ENCODE data around the gene COLEC11. TPM values are rescaled to one million over a fixed set of nuclear protein-coding genes. Genes with fewer than 3 reads are reported as not detected.

The COLEC11 gene
- total and polyA plus RNA-seq, 2 of the 13 experiments (the other 11 are each of a cell fraction or from before 2014, with no cell fraction given), result 1.5 to 3.0 TPM

DNA sequence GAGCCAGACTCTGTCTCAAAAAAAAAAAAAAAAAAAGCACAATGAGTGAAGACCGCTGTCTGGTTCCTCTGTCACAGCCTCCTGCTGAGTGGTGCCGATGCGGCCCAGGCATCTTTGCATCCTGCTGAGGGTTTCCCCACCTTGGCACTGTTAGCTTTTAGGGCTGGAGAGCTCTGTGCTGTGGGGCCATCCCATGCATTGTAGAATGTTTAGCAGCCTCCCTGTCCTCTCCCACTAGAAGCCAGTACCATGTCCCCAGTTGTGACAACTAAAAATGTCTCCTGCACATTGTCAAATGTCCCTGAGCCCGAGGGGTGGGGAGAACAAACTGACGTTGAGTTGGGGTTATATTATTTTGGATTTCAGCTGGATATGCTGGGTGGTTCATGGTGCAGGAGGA, 7.9 kb upstream of the COLEC11 start (continued):
- TF ChIP-seq ZIK1 (CRISPR knock-in tag; IDR thresholded peaks at IDR 0.05; ENCODE audit: borderline replicate concordance, low read depth) (no peak), HIVEP1 (CRISPR knock-in tag; IDR thresholded peaks at IDR 0.05) (no peak), HNF4A (CRISPR knock-in tag; IDR thresholded peaks at IDR 0.05) (no peak), ZNF883 (CRISPR knock-in tag; IDR thresholded peaks at IDR 0.05; ENCODE audit: not compliant biosample characterization) (no peak), ZNF552 (CRISPR knock-in tag; IDR thresholded peaks at IDR 0.05; ENCODE audit: borderline replicate concordance) (no peak), AGO1 (IDR thresholded peaks at IDR 0.05; ENCODE audit: low read depth, low read length, poor library complexity, severe bottlenecking) (no peak)
- TF ChIP-seq, protein P1, sequence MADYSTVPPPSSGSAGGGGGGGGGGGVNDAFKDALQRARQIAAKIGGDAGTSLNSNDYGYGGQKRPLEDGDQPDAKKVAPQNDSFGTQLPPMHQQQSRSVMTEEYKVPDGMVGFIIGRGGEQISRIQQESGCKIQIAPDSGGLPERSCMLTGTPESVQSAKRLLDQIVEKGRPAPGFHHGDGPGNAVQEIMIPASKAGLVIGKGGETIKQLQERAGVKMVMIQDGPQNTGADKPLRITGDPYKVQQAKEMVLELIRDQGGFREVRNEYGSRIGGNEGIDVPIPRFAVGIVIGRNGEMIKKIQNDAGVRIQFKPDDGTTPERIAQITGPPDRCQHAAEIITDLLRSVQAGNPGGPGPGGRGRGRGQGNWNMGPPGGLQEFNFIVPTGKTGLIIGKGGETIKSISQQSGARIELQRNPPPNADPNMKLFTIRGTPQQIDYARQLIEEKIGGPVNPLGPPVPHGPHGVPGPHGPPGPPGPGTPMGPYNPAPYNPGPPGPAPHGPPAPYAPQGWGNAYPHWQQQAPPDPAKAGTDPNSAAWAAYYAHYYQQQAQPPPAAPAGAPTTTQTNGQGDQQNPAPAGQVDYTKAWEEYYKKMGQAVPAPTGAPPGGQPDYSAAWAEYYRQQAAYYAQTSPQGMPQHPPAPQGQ (CRISPR knock-in tag; IDR thresholded peaks at IDR 0.05; ENCODE audit: borderline replicate concordance), result no peak
- TF ChIP-seq, protein P2, sequence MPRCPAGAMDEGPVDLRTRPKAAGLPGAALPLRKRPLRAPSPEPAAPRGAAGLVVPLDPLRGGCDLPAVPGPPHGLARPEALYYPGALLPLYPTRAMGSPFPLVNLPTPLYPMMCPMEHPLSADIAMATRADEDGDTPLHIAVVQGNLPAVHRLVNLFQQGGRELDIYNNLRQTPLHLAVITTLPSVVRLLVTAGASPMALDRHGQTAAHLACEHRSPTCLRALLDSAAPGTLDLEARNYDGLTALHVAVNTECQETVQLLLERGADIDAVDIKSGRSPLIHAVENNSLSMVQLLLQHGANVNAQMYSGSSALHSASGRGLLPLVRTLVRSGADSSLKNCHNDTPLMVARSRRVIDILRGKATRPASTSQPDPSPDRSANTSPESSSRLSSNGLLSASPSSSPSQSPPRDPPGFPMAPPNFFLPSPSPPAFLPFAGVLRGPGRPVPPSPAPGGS (CRISPR knock-in tag; IDR thresholded peaks at IDR 0.05), result no peak

DNA sequence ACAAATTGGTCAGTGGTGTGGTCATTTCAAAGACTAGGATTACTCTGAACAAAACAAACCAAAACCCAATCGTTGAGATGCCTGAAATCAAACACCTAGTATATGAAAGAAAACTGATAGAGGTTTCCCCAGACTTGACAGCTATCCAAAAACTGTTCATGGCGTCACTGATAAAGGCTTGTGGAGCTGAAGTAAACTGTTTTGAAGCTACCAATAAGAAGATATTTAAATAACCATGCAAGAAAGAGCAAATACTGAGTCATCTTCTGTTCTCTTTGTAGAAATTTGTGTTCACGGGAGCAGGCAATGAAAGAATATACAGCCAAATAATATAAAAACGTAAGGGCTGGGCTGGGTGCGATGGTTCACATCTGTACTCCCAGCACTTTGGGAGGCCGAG, 7.5 kb upstream of the COLEC11 start:
- Histone ChIP-seq H3K9ac (ENCODE audit: insufficient read depth, low read depth, low read length) (no peak overlapping the region), H3K79me2 (ENCODE audit: insufficient read depth, low read length) (peaks cover 6% of the 10 kb centered on the region), H3K4me3 (replicated peaks in 1 of 3; ENCODE audit: insufficient read depth in 1 of 3, low read depth in 2 of 3, low read length in 3 of 3) (no peak overlapping the region), H3K9me3 (ENCODE audit: low read length) (no peaks in the 10 kb centered on the region), H3K27me3 (ENCODE audit: control insufficient read depth in 1 of 2, insufficient read depth in 2 of 2, low read length in 2 of 2) (no peaks in the 10 kb centered on the region), H3K36me3 (replicated peaks in 1 of 2; ENCODE audit: control insufficient read depth in 1 of 2, insufficient read depth in 2 of 2, low read length in 2 of 2) (peaks cover 0 to 4% of the 10 kb centered on the region in 2 experiments; a peak in 2 of 5 replicates), H4K20me1 (ENCODE audit: insufficient read depth, low read length) (no peaks in the 10 kb centered on the region), H3K27ac (ENCODE audit: extremely low read length, insufficient read depth, low read length) (peak overlapping the region; percentile 28), H3K4me1 (ENCODE audit: insufficient read depth, low read length) (peaks cover 40% of the 10 kb centered on the region), H2AFZ (ENCODE audit: low read length) (no peak overlapping the region), H3K4me2 (ENCODE audit: low read depth, low read length) (no peak overlapping the region)
- POLR2A ChIA-PET, result interaction anchor here (0.7 to 5.4 kb wide), 5 partner anchors 12 to 69 kb away, joined by 3 to 60 read pairs (median 6); partner anchors contain the start of genes RNASEH1 and RPS7
- 0 out of 2 replicates have a peak, but pooled peaks have one; percentile 7 for TF ChIP-seq FOSL2 (CRISPR knock-in tag; IDR thresholded peaks at IDR 0.05)
- no peak for TF ChIP-seq ZNF883 (CRISPR knock-in tag; IDR thresholded peaks at IDR 0.05; ENCODE audit: not compliant biosample characterization)
- DNase-seq (ENCODE audit: low spot score) (peak; percentile 65), FAIRE-seq (no peak), ATAC-seq (no peak)
- WGBS (ENCODE audit: low lambda C conversion rate), result 60% methylated on average over 6 of the region's 6 CpGs
- in situ Hi-C loops (cut with HindIII; ENCODE audit: extremely low pct_ligation_motif_present, low pct_unique_long_range_greater_than_20kb) (no loop called here), intact Hi-C loops (cut with micrococcal nuclease; ENCODE audit: unreplicated experiment) (no loop called here)
- CTCF ChIA-PET (ENCODE audit: low intra/inter-chr PET ratio, low total read pairs), result no interaction called here
- BruUV-seq (replicated peaks), result no TSS peak
